Activated CD8-positive, alpha-beta memory T cell treated with anti-CD3 and anti-CD28 coated beads for 48 hours (primary cell): Measurements from ENCODE around the gene CDH23.

Experiments
- DNase-seq, 3 experiments: peaks; one replicate each; pipeline ENCODE4 v3.0.0-alpha.2; 2020; ENCODE audit warnings: low read depth in 2 of 3, low spot score in 2 of 3

The CDH23 gene

DNA sequence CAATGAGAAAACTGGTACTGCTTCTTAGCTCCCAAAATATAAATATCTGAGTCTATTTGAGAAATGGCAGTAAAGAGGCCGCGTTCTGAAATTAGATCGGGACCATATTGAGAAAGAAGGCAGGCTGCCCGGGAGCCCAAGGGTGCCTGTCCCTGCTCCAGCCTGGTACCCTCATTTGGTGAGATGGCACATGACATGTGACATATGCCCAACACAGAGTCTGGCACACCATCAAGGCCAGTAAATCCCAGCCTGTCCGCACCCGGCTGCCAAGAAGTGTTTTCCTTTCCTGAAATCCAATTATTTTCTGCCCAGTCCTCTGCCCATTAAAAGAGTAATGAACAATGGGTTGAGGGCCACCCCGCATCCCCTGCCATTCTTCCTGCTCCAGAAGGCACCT, 66.4 kb downstream of the CDH23 start:
- no peak for DNase-seq

DNA sequence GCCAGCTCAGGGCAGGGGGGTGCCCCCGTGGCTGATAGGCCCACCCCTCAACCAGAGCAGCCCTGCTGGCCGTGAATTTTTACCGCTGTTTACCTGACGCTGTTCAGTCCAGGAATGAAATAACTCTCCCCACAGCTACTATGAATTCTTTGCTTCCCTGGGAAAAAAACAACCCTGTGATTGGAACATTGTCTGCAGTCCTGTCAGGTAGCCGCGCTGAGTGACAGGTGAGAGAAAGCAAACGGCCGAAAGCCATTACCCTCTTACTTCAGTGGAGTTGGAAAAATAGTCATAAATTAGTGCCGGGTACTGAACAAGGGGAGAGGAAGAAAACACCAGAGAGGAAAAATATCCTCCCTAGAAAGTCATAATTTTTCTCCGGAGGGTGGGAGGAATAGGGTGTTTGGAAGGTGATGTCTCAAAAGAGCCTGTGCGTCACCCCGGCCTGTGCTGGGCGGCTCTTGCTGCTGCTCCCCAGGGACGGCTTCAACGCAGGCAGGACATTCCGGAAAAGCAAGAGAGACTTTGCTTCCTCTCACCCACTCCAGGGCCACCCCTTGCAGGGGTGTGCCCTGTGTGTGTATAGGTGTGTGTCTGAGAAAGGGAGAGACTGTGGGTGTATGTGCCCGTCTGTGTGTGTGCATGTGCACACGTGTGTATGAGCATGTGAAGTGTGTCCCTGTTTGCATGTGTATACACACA, 69.0 kb downstream of the CDH23 start:
- no peak for DNase-seq

DNA sequence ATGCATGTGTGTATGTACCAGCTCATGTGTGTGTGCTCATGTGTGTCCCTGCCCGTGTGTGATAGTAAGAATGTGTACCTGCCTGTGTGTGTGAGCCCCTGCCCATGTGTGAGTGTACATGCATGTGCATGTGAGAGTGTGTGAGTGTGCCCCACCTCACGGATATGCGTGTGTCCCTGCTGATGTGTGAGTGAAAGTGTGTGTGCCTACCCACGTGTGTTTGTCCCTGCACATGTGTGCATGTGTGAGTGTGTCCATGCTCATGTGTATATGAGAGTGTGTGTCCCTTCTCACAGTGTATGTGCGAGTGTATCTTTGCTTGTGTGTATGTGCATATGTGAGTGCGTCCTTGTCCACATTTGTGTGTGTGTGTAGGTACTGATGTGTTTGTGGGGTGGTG, 69.6 kb downstream of the CDH23 start:
- no peak for DNase-seq

DNA sequence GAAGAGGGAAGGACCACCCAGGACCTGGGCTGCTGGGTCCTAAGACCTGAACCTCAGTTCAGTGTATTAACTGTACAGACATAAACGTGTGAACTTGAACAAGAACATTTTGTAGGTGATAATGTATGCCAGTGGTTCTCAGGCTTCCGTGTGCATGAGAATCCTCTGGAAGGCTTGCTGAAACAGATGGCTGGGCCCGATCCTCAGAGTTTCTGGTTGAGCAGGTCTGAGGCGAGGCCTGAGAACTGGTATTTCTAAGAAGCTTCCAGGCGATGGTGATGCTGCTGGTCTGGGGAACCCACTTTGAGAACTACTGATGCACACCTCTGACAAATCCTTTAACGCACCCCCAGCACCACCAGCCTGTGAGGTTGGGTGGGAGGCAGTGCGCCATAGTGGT, 70.4 kb downstream of the CDH23 start:
- DNase-seq, result no peak

DNA sequence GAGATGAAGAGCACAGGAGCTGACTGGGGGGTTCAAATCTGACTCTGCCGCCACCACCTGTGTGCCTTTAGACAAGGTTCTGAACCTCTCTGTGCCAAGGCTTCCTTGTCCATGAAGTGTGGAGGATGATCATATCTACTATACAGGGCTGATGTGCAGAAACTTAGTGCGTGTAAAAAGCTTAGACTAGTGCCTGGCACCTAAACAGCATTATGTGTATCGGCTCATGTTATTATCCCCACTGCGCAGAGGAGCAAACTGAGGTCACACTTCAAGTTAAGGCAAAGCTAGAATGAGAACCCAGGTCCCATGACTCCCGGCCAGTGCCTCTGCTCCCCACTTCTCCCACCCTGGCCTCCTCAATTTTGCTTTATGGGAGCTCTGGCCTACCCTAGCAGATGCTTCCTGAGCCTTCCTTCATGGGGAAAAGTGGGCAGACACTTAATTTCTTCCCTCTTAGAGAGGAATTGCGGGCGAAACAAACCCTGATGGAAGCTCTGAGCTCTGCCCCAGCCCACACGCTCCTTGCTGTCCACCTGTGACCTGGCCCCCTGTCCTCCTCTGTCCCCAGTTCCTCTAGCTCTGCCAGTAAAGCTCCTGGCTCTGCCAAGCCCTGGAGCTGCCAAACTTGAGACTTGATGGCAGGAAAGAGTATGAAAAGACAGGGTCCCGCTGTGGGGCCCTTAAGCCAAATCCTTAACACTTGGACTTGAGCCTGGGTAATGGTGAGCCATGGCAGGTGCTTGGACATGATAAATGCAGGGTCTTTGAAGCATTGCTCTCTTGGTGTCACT, 71.0 kb downstream of the CDH23 start:
- no peak for DNase-seq

DNA sequence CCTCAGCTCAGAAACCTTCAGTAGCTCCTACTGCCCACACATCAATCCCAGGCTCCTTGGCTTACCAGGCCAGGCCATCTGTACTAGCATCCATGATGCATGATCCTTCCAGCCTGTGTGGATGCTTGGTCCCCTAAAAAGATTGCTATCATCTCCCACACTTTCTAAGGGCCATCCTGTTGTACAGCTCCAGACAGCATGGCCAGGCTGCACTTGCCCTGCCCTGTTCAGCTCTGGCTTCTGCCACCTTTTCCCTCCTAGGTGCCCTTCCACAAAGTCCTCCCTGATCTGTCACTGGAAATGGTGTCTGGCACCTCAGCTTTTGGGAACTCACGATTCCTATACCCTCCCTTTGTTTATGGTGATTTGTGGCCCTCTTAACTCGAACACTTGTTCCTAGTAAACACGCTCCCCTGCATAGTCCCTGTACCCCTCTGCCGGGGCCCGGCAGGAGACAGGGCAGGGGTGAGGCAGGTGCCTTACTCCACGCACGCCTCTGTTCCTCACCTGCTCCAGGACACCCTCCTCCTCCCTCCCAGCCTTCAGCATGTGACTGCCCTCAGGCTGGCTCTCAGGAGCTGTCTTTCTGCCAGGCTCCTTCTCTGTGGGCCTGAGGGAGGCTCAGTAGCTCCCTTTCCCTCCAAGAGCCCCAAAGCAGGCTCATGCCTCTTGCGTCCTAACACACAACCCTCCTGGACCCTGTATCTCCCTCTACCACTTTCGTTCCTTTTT, 71.8 kb downstream of the CDH23 start:
- no peak for DNase-seq

DNA sequence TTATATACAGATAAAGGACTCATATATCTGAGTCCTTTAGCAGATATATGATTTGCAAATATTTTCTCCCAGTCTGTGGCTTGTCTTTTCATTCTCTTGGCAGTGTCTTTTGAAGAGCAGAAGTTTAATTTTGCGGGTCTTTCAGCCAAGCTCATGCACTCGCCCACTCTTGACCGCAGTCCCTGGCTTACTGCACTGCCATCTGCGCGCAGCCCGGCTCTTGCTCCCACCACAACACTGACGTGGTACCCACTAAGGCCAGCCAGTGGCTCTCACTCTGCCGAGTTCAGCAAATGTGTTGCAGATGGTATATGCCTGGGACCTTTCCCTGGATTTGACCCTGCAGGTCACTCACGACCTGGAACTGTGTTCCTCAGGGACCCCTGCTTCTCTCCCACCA, 74.3 kb downstream of the CDH23 start:
- no peak for DNase-seq

DNA sequence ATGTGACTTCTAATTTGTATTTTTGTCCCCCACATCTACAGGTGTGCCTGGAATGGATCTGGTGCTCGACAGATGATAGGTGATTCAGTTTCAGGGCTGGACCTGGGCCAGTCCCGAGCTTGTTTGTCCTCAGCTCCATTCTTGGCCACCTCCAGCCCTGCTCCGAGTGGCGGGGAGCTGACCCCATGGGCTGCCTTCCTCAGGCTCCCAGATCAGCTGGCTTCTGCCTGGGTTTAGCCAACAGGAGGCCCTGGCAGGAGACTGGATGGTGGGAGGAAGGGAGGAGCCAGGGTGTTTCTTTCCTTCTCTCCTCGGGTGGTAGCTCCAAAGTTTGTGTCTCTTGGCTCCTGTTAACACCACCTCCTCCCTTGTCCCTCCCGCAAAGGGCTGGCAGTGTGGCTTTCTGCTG, 75.2 kb downstream of the CDH23 start:
- DNase-seq, result no peak

DNA sequence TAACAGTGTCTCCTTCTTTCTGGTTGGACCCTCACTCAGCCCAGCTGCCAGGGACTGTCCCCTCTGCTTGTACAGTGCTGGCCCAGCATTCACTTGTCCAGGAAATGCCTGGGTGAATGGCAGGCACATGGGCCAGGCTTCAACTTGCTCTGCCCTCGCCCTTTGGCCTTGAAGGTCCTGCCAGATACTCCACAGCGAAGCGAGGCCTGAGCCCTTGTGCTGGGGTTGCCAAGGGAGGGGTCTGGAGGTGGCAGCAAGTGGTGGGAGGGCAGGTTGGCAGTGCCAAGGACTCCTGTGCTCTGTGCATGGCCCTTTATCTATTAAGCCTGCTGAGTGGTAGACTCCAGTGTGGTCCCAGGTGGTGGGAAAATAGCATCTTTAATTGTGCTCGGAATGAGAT, 75.7 kb downstream of the CDH23 start:
- no peak for DNase-seq

DNA sequence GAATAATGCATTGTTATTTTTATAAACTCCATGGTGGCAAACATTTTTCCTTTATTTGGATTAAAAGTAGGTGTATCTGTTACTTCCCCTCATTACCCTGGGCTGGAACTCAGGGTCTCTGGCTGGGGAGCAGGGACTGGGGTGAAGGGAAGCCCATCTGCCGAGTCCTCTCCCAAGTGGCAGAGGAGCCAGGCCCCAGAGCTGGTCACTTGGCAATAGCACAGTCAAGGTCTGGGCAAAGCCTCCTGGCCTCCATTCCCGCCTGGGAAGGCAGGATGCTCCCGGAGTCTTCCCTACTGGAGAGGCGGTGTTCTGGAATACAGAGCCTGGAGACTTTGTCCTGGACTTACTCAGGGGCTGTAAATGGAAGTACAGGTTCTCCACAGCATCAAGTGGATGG, 76.2 kb downstream of the CDH23 start:
- no peak for DNase-seq

DNA sequence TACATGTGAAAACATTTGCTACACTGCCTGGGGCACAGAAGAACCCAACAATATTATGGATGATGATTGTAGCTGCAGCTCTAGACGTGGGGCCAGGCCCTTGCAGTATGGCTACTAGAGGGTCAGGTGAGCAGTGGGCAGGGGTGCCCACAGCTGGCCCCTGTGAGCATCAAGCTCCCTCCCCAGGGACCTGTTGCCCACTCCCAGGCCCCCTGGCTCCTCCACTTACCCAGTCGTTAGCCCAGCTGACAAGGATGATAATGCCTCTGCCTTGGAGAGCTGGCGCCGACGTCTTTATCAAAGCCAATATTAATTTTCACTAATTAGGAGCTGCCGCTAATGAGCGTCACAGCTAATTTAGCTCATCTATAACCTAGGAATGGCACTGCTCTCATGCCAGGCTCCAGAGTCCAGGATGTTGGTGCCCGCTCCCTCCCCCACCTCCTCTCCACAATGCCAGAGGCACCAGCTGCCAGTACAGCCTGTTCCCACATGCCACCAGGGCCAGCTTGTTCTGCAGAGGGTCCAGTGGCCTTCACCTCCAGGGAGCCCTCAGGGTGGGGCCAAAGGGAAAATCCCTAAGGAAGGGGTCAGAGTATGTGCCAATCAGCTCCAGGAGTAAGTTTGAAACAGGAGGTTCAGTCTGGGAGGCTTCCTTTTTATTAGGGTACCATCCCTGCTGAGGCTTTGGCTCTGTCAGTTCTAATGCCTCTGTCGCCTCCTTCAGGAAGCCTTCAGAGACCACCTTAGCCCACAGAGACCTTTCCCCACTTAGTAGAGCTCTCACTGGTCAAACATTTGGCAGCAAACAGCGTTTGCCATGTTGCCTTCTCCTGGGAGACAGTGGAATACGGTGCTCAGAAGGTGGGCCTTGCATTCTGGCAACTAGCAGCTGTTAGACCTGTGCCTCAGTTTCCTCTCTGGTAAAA, 77.2 kb downstream of the CDH23 start:
- no peak for DNase-seq

DNA sequence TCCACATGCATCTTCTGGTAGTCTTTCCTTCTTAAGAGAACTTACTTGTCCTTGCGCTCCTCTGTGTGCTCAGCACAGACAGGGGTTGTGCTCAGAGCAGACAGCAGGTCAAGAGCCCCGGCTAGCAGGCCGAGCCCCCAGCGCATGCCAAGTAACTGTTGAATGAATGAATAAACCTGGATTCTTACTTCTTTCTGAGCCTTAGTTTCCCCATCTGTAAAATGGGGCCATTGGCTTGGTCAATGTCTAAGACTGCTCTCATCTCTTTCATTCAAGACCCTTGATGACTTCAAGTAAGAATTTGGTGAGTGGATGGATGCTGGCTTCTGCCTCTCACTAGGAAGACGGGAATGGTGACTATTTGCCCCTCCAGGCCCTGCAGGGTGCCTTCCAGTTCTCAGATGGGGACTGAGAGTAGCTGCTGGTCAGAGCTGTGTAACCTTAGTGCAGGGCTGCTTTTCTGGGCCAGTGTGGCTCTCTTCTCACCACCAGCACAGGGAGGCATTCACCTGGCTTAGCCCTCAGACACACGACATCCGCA, 78.1 kb downstream of the CDH23 start:
- no peak for DNase-seq

DNA sequence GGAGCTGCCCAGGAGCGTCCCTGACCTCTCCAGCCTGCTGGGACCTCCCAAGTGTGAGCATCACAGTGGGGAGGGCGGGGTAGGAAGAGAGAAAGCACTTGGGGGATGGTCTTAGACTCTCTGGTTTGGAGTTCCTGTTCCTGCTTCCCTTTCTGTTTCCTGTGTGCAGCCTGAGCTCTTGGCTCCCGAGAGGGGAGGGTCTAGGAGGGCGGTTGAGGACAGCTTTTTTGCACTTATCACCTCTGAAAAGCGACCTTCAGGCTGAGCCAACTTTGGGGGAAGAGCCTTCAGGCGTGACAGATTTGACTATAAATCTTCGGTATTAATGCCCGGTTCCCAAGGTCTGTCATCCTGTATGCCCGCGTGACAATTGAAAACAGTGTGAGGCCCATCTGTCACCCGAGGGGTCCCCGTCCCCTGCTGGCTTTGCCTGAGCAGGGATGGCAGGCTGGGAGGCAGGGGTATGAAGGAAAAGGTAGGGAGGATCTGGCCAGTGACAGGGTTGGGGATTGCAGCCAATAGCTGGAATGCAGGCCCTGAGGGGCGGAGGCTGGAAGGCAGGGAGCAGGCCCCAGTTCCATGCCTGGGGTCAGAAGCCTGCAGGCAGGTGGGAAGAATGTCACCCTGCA, 78.6 kb downstream of the CDH23 start:
- no peak for DNase-seq

DNA sequence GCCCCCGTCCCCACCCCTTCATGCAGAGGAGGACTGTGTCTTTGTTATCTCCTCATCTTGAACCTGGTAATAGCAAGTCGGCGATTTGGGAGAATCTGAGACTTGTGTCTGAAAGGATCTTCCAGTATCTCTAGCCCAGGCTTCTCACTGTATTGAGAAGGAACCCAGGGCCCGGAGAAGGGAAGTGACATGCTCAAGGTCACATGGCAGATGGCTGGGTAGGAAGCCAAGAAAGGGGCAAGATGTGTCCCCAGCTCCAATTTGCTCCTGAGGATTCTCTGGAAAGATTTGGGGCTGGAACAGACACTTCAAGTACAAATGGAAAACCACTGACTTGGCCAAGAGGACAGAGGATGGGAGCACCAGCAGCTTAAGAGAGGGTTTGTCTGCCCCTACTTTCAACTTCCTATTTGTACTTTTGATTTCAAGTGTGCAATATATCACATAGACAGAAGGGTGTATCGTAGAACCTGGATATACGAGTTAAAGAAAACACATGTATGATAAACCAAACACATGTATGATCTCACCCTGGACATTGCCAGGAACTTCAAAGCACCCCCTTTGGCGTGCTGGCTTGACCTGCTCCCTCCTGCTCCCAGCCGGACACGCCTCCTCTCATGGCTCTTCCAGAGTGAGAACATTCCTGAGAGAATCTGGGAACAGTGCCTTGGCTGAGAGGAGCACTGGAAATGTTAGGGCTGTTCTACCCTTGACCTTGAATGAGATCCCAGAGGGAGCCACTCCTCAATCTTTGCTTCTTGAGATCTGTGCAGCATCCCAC, 79.7 kb downstream of the CDH23 start:
- no peak for DNase-seq

DNA sequence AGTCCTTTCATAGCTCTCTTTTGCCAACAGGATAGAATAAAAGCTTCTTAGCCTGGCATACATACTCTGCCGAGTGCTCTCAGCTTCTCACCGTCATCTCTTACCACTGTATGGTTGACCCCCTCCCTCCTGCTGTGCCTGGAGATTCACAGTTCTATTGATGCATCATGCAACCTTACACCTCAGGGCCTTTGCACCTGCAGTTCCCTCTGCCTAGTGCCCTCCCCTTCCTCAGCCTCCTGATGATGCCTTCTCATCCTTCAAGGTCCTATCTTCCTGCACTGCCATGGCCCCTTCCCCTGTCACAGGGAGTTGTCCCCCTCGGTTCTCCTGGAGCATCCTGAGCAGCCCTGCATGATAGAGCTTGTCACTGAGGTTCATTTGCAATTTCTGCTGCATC, 81.5 kb downstream of the CDH23 start:
- DNase-seq, result no peak

DNA sequence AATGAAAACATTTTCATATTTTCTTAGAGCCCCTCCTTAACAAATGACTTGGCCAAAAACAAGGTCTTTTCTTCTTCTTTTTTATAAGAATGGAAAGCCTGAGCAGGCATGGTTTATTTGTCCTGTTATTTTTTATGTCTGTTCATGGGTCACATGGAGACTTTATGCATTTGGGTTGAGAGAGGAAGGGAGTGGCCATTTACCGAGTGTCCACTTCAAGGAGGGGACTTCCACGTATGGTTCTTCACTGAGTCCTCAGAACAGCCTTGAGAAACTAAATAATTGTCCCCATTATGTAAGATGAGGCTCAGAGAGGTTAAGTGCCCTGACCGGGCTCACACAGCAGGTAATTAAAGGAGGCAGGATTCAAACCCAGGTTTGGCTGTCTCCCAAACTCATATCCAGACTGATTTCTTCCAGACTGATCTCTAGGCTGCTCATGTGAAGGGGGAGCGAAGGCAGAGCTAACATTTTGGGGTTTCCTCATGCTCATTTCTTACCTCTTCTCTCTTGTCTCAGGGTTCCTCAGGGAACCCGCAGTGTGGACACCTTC, 82.2 kb downstream of the CDH23 start:
- DNase-seq, result no peak

DNA sequence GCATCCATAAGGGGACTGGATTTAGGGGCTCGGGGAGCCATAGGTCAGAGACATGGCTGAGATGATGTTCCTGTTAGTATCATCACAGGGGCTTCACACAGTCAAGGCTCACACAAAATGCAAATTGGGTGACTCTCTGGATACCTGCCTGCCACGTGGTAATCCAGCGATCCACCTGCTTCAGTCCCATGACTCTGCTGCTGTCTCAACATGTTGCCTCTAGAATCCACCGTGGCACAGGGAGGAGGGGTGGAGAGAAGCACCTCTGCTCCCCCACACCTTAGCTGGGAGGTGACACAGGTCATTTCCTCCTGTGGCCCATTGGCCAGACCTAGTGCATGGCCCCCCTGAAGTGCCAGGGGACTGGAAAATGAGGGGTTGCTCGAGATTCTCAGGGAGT, 83.1 kb downstream of the CDH23 start:
- DNase-seq, result no peak

DNA sequence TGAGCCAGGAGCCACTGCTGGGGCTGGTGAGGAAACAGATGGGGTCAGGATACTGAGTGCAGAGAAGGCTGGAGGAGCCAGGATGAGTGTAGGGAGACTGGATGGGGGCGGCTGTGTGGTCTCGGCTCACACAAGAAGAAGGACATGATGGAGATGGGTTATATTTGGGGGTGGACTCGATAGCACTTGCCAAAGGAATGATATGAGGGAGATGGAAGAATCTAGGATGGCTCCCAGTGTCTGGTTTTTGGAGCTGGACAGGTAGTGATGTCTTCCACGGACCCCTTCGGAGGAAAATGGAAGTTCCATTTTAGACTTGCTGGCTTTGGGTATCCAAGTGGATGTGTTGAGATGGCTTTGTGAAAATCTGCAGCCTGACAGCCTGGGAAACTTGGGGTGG, 83.9 kb downstream of the CDH23 start:
- no peak for DNase-seq

DNA sequence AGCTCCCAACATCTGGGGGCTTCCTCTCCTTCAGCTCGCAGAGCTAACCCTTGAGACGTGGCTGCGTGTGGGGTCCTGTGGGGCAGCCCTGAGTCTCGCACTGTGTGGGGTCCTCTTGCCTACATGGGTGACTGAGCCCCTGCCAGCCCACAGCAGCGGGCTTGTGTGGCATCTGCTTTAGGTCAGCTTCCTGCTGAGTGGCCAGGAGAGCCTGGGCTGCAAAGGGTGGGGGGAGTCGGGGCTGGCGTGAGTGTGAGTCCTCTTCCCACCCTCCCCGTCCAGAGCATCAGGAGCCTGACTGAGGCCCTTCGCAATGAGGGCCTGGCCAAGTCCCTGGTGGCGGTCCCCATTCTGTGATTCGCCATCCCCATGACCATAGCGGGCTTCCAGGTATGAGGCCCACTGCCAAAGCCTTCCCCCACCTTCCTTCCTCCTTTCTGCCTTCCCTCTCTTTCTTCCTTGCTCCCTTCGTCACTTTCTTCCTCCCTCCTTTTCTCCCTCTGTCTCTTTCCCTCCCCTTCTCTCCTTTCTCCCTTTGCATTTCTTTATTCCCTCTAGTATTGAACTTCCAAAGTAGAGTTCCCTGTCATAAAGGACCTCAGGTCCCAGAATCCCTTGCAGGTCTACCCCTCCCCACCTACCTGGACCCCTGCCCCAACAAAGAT, 85.2 kb downstream of the CDH23 start:
- DNase-seq, result no peak
